Gastroesophageal sphincter (tissue), 3 donors: ENCODE results near the gene DLX6.

ENCODE experiments used
- POLR2A ChIP-seq, 2 donors: fragments of 450-650 bp; IDR thresholded peaks; one replicate each; pipeline ENCODE4 v1.6.1; 2017; ENCODE audit warnings: antibody characterized with exemption in 2 of 2, mild to moderate bottlenecking in 2 of 2, moderate library complexity in 1 of 2
- TF ChIP-seq, protein P1 (sequence below), 4 experiments: fragments of 200-600 bp in 2 of 4; fragments of 450-650 bp in 2 of 4; sonication (generic) in 1 of 4; IDR thresholded peaks; one replicate each; pipeline ENCODE4 v1.5.1; 2017 to 2019; ENCODE audit warnings: antibody characterized with exemption in 4 of 4, mild to moderate bottlenecking in 2 of 4, moderate library complexity in 2 of 4

DNA sequence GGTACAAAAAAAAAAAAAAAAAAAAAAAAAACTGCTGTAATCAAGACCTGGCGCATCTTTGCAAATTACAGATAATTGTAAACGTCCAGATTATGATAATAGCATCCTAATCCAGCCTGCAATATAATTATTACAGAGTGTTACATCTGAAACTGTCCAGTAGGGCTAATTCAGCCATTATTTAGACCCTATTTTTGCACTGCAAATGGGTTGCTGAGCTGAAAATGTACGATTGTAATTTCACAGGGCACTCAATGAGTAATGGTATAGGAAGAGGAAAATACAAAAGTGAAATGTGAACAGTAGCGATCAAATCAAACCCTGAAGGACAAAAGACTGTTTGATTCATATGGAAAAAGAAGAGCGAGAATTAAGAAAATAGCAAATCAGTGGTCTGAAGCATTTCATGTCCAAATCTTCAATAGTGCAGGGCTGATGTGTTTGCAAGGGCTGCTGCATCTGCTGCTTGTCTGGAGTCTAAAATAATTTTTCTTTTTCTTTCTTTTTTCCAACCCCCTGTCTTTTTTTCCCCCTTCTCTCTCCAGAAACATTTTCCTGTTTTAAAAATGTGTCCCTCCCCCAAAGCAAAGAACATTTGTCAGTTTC is 8.9 kb downstream of the DLX6 start:
- no peak for TF ChIP-seq POLR2A (IDR thresholded peaks at IDR 0.05)
- TF ChIP-seq, protein P1, sequence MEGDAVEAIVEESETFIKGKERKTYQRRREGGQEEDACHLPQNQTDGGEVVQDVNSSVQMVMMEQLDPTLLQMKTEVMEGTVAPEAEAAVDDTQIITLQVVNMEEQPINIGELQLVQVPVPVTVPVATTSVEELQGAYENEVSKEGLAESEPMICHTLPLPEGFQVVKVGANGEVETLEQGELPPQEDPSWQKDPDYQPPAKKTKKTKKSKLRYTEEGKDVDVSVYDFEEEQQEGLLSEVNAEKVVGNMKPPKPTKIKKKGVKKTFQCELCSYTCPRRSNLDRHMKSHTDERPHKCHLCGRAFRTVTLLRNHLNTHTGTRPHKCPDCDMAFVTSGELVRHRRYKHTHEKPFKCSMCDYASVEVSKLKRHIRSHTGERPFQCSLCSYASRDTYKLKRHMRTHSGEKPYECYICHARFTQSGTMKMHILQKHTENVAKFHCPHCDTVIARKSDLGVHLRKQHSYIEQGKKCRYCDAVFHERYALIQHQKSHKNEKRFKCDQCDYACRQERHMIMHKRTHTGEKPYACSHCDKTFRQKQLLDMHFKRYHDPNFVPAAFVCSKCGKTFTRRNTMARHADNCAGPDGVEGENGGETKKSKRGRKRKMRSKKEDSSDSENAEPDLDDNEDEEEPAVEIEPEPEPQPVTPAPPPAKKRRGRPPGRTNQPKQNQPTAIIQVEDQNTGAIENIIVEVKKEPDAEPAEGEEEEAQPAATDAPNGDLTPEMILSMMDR (IDR thresholded peaks at IDR 0.05): no peak
